AG09309 (cell line): ENCODE data around the gene NFIB.

ENCODE experiments used
- DNase-seq: peaks from one replicate; pipeline ENCODE4 v3.0.0-alpha.2; 2010; ENCODE audit warnings: low read depth
- H3K4me3 ChIP-seq: 2 replicates; pipeline ENCODE4 v1.5.1; 2011; ENCODE audit warnings: mild to moderate bottlenecking, low read depth, low read length, moderate library complexity; ENCODE audit not compliant: control insufficient read depth
- CTCF ChIP-seq: IDR thresholded peaks from 2 replicates; pipeline ENCODE4 v1.5.1; 2011; ENCODE audit warnings: mild to moderate bottlenecking, low read depth, low read length, inconsistent platforms; ENCODE audit not compliant: insufficient read depth, control insufficient read depth; ENCODE audit errors: missing control alignments

The NFIB gene

GRCh38 chr9:14311956-14312685 is 1.8 kb downstream of the NFIB start:
- no peak overlapping the region for H3K4me3 ChIP-seq
- DNase-seq = no peak
- TF ChIP-seq CTCF = no peak

- no peak overlapping the region for H3K4me3 ChIP-seq
- no peak for TF ChIP-seq CTCF
- DNase-seq = no peak
Measured at GRCh38 chr9:14311171-14311949, 2.6 kb downstream of the NFIB start.

GRCh38 chr9:14310311-14310710 is 3.6 kb downstream of the NFIB start:
- H3K4me3 ChIP-seq = no peak overlapping the region
- no peak for DNase-seq
- TF ChIP-seq CTCF = no peak

- DNase-seq = no peak
- H3K4me3 ChIP-seq = no peak overlapping the region
- TF ChIP-seq CTCF = no peak
Measured at GRCh38 chr9:14309403-14309802, 4.5 kb downstream of the NFIB start.

GRCh38 chr9:14308853-14309145 is 5.1 kb downstream of the NFIB start:
- DNase-seq = no peak
- no peak overlapping the region for H3K4me3 ChIP-seq
- TF ChIP-seq CTCF = no peak

- DNase-seq = no peak
- no peak for TF ChIP-seq CTCF
Measured at GRCh38 chr9:14307989-14308852, 5.7 kb downstream of the NFIB start.

More at GRCh38 chr9:14307989-14308852, 5.7 kb downstream of the NFIB start:
- H3K4me3 ChIP-seq = no peak overlapping the region
